GM23338 (cell line): ENCODE data around the gene KRTAP19-1. TPM values are rescaled to one million over a fixed set of nuclear protein-coding genes. Genes with fewer than 3 reads are reported as not detected.

Source experiments
- ATAC-seq: fragments of 200-7000 bp; cut with Tn5 transposase; 3 replicates; pipeline ENCODE4 v1.9.1; 2020
- DNase-seq: peaks from one replicate; pipeline ENCODE4 v3.0.0-alpha.2; 2015; ENCODE audit warnings: low spot score
- H2AFZ ChIP-seq: fragments of 200-600 bp; sonication (generic); 2 replicates; pipeline ENCODE4 v1.8.0; 2016; ENCODE audit warnings: antibody characterized with exemption, mild to moderate bottlenecking, moderate library complexity
- H3F3A ChIP-seq: fragments of 200-600 bp; sonication (generic); replicated peaks from 2 replicates; pipeline ENCODE4 v1.8.0; 2017; ENCODE audit warnings: antibody characterized with exemption, mixed run types, low read depth
- H3K27ac ChIP-seq: fragments of 200-600 bp; sonication (generic); 2 replicates; pipeline ENCODE4 v1.6.1; 2016; ENCODE audit warnings: low read depth
- H3K27me3 ChIP-seq: fragments of 200-600 bp; sonication (generic); 2 replicates; pipeline ENCODE4 v1.8.0; 2016; ENCODE audit warnings: mild to moderate bottlenecking, mixed run types, moderate library complexity; ENCODE audit not compliant: insufficient read depth
- H3K36me3 ChIP-seq: fragments of 200-600 bp; sonication (generic); 2 replicates; pipeline ENCODE4 v1.8.0; 2016; ENCODE audit warnings: mild to moderate bottlenecking; ENCODE audit not compliant: insufficient read depth
- H3K4me1 ChIP-seq: fragments of 200-600 bp; sonication (generic); 2 replicates; pipeline ENCODE4 v1.8.0; 2016; ENCODE audit warnings: mild to moderate bottlenecking, moderate library complexity; ENCODE audit not compliant: insufficient read depth
- H3K4me2 ChIP-seq: fragments of 200-600 bp; sonication (generic); 2 replicates; pipeline ENCODE4 v1.7.1; 2017; ENCODE audit warnings: mixed run types
- H3K4me3 ChIP-seq: fragments of 200-600 bp; sonication (generic); 2 replicates; pipeline ENCODE4 v1.6.1; 2016; ENCODE audit warnings: mixed run types
- H3K79me2 ChIP-seq: fragments of 200-600 bp; sonication (generic); replicated peaks from 2 replicates; pipeline ENCODE4 v1.8.0; 2017; ENCODE audit warnings: mild to moderate bottlenecking; ENCODE audit not compliant: insufficient read depth
- H3K9me2 ChIP-seq: fragments of 200-600 bp; sonication (generic); 2 replicates; pipeline ENCODE4 v1.8.0; 2017; ENCODE audit not compliant: insufficient read depth
- H4K20me1 ChIP-seq: fragments of 200-600 bp; sonication (generic); replicated peaks from 2 replicates; pipeline ENCODE4 v1.8.0; 2017; ENCODE audit warnings: mild to moderate bottlenecking; ENCODE audit not compliant: insufficient read depth
- H3K27ac Mint-ChIP-seq: 2 replicates; pipeline ENCODE4 v1.8.0; 2020; ENCODE audit warnings: inconsistent platforms, mild to moderate bottlenecking, moderate library complexity, mixed read lengths
- H3K27me3 Mint-ChIP-seq: 3 replicates; pipeline ENCODE4 v1.8.0; 2022; ENCODE audit warnings: low read depth, mild to moderate bottlenecking, moderate library complexity, mixed read lengths, inconsistent platforms; ENCODE audit not compliant: insufficient read depth, poor library complexity
- H3K36me3 Mint-ChIP-seq: 3 replicates; pipeline ENCODE4 v1.8.0; 2021; ENCODE audit warnings: low read depth, mild to moderate bottlenecking, inconsistent platforms, moderate library complexity, mixed read lengths
- H3K4me1 Mint-ChIP-seq: 3 replicates; pipeline ENCODE4 v1.8.0; 2020; ENCODE audit warnings: mild to moderate bottlenecking, inconsistent platforms, mixed read lengths
- H3K4me3 Mint-ChIP-seq: 3 replicates; pipeline ENCODE4 v1.8.0; 2021; ENCODE audit warnings: moderate library complexity, mild to moderate bottlenecking, inconsistent platforms, mixed read lengths
- H3K9me3 Mint-ChIP-seq: 3 replicates; pipeline ENCODE4 v1.8.0; 2020; ENCODE audit warnings: moderate library complexity, mild to moderate bottlenecking, inconsistent platforms, mixed read lengths
- CREB1 ChIP-seq: fragments of 250-450 bp; sonication (Bioruptor Pico); IDR thresholded peaks from 2 replicates; pipeline ENCODE4 v1.5.0; 2020; ENCODE audit warnings: low read depth, mild to moderate bottlenecking, moderate library complexity
- CTCF ChIP-seq, 2 experiments: fragments of 200-600 bp in 1 of 2; sonication (generic) in 1 of 2; conservative IDR thresholded peaks; 2 replicates each; pipeline versions ENCODE4 v1.5.1 to v1.6.1; 2016 to 2017; ENCODE audit warnings: antibody characterized with exemption in 2 of 2, low read depth in 2 of 2, mild to moderate bottlenecking in 2 of 2, moderate library complexity in 1 of 2
- ETS1 ChIP-seq: IDR thresholded peaks from 2 replicates; pipeline ENCODE4 v1.6.1; 2016; ENCODE audit warnings: antibody characterized with exemption
- EZH2 ChIP-seq: fragments of 200-600 bp; sonication (generic); IDR thresholded peaks from one replicate; pipeline ENCODE4 v1.8.0; 2017; ENCODE audit warnings: antibody characterized with exemption, mild to moderate bottlenecking, low read depth; ENCODE audit not compliant: unreplicated experiment
- EZH2phosphoT487 ChIP-seq: fragments of 200-600 bp; sonication (generic); IDR thresholded peaks from one replicate; pipeline ENCODE4 v1.8.1; 2018; ENCODE audit warnings: antibody characterized with exemption; ENCODE audit not compliant: unreplicated experiment
- JUNB ChIP-seq: IDR thresholded peaks from one replicate; pipeline ENCODE4 v1.6.1; 2016; ENCODE audit warnings: antibody characterized with exemption; ENCODE audit not compliant: unreplicated experiment
- NANOG ChIP-seq: IDR thresholded peaks from 2 replicates; pipeline ENCODE4 v1.6.1; 2016; ENCODE audit warnings: antibody characterized with exemption, borderline replicate concordance
- POLR2AphosphoS5 ChIP-seq: IDR thresholded peaks from 2 replicates; pipeline ENCODE4 v1.6.1; 2016; ENCODE audit warnings: antibody characterized with exemption, low read depth
- REST ChIP-seq: IDR thresholded peaks from one replicate; pipeline ENCODE4 v1.6.1; 2018; ENCODE audit warnings: antibody characterized with exemption; ENCODE audit not compliant: unreplicated experiment
- STAT1 ChIP-seq: IDR thresholded peaks from one replicate; pipeline ENCODE4 v1.6.1; 2016; ENCODE audit warnings: antibody characterized with exemption; ENCODE audit not compliant: unreplicated experiment
- ZNF114 ChIP-seq: fragments of 250-450 bp; sonication (Bioruptor Pico); IDR thresholded peaks from 2 replicates; pipeline ENCODE4 v1.5.0; 2020; ENCODE audit warnings: mild to moderate bottlenecking, moderate library complexity
- ZNF331 ChIP-seq: fragments of 250-450 bp; sonication (Bioruptor Pico); IDR thresholded peaks from 2 replicates; pipeline ENCODE4 v1.5.0; 2020; ENCODE audit warnings: low read depth, mild to moderate bottlenecking, moderate library complexity
- polyA plus RNA-seq: library from polyadenylated mRNA; unstranded; fragments of >200 nt; fragmentation: Nextera tagmentation; extraction: Ambion mirVana; gene quantifications from 2 replicates; pipeline ENCODE4 v1.2.1, GENCODE V29; 2016
- total RNA-seq: library from RNA; depleted of rRNA; stranded (reverse); fragments of >200 nt; shearing (Covaris generic); gene quantifications from 2 replicates; pipeline ENCODE4 v1.2.3, GENCODE V29; 2014

The KRTAP19-1 gene
- total and polyA plus RNA-seq, 2 experiments from 2014 or later, result not detected

GRCh38 chr21:30447056-30447455, 33.1 kb downstream of the KRTAP19-1 start (continued):
- TF ChIP-seq CTCF (conservative IDR thresholded peaks at IDR 0.05; ENCODE audit: low read depth in 2 of 2) (no peak), CREB1 (no peak), JUNB (no peak), EZH2phosphoT487 (no peak), STAT1 (no peak), ETS1 (no peak), POLR2AphosphoS5 (no peak), REST (no peak), NANOG (no peak), ZNF331 (CRISPR knock-in tag) (no peak), EZH2 (no peak)

- Mint-ChIP-seq H3K27me3 (no peaks in the 10 kb centered on the region), H3K36me3 (no peaks in the 10 kb centered on the region), H3K4me3 (no peak overlapping the region), H3K4me1 (peaks cover 20% of the 10 kb centered on the region), H3K27ac (no peak overlapping the region), H3K9me3 (no peaks in the 10 kb centered on the region)
- peak overlapping the region; percentile 61; the same call in 1 of the 2 replicates for H3K4me2 ChIP-seq
- H3K36me3 ChIP-seq, result no peaks in the 10 kb centered on the region
- no peaks in the 10 kb centered on the region for H3K79me2 ChIP-seq
- H2AFZ ChIP-seq, result peak overlapping the region; percentile 94
- peak overlapping the region; percentile 12; the same call in 1 of the 2 replicates for H3K27ac ChIP-seq
- peaks cover 22% of the 10 kb centered on the region for H3K4me1 ChIP-seq
- peaks cover 7% of the 10 kb centered on the region for H3K9me2 ChIP-seq
- no peaks in the 10 kb centered on the region for H3F3A ChIP-seq
- no peak for TF ChIP-seq CREB1
- TF ChIP-seq REST, result no peak
- TF ChIP-seq ZNF114, result no peak
- peak; percentile 48 to 67 for TF ChIP-seq CTCF (conservative IDR thresholded peaks at IDR 0.05; ENCODE audit: low read depth in 2 of 2)
- no peak for TF ChIP-seq EZH2
- no peak for TF ChIP-seq NANOG
- TF ChIP-seq ZNF331 (CRISPR knock-in tag), result no peak
- H3K27me3 ChIP-seq, result no peaks in the 10 kb centered on the region
- peak; percentile 47 for DNase-seq
- H3K4me3 ChIP-seq, result no peak overlapping the region
- no peaks in the 10 kb centered on the region; the same call in 1 of the 2 replicates for H4K20me1 ChIP-seq
- peak; percentile 83 for ATAC-seq
Observed at GRCh38 chr21:30444204-30444603, 36.0 kb downstream of the KRTAP19-1 start.
